Breast epithelium (tissue), 3 donors: ENCODE results near the gene RPL36A.

ENCODE experiments used
- CTCF ChIP-seq, 3 donors: fragments of 450-650 bp; IDR thresholded peaks; one replicate each; pipeline ENCODE4 v1.5.1; 2016 to 2017; ENCODE audit warnings: antibody characterized with exemption in 3 of 3, mild to moderate bottlenecking in 3 of 3, moderate library complexity in 3 of 3
- POLR2A ChIP-seq: fragments of 450-650 bp; IDR thresholded peaks from one replicate; pipeline ENCODE4 v1.6.1; 2016; ENCODE audit warnings: antibody characterized with exemption, mild to moderate bottlenecking, moderate library complexity
- POLR2AphosphoS5 ChIP-seq, 3 donors: sonication (generic); formaldehyde crosslinking; IDR thresholded peaks; one replicate each; pipeline ENCODE4 v1.6.1; 2017; ENCODE audit warnings: antibody characterized with exemption in 3 of 3

DNA sequence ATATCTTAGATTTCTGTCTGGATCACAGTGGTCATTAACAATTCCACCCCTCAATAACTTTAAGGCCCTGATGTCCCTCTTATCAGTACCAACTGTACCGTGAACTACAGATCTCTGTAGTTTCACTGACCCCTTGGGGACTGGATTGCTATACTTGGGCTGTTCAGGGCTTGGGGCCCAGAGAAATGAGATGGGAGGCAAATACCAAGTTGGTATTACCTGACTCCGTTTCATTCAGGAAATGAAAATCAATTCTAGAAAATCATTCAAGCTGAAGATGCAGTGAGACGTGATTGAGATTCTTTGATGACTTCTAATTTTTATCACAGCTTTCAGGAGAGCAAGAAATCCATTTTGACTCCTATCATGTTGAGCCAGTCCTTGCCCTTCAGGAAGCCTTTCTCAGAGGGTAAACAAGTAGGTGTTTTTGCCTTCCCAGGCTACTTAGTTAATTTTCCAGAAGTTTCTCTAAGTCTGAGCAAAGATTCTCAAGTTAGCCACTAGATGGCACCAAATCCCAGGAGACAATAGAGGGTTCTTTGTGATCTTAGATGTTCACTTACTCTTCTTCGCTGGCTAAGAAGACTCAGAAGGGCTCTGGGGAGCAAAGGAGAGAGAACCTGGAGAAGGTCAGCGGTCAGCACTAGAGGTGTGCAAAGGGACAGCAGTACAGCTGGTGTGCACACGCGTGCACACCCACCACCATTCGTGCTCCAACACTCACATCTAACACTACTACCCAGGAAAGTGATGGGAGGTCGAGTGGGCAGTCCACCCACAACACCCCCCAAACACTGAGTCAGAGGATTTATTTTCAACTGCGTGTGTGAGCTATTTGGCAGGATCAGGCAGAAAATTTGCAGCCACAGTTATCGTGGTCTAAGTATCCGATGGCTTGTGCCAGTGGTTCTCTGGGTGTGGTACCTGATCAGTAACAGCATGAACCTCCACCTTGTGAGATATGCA, 24.7 kb downstream of the RPL36A start:
- TF ChIP-seq CTCF (IDR thresholded peaks at IDR 0.05) (peak; percentile 46 to 57 (median 52)), POLR2A (no peak), POLR2AphosphoS5 (IDR thresholded peaks at IDR 0.05) (no peak)
